Stimulated activated CD8-positive, alpha-beta memory T cell treated with anti-CD3 and anti-CD28 coated beads, Interleukin-7, amount 100 ng/mL, for 48 hours (primary cell): ENCODE measurements around the gene EIF3J.
"Not testable (repeated sequence)": the region's sequence is repeated elsewhere in the genome, so short reads cannot be mapped to it uniquely, and the experiment has no call there.

ENCODE experiments used
- DNase-seq, 2 donors: peaks; one replicate each; pipeline ENCODE4 v3.0.0-alpha.2; 2020; ENCODE audit warnings: low read depth in 1 of 2; ENCODE audit errors: extremely low read depth in 1 of 2

Gene EIF3J

GRCh38 chr15:44541282-44541958, 4.5 kb downstream of the EIF3J start:
- no peak for DNase-seq

DNA sequence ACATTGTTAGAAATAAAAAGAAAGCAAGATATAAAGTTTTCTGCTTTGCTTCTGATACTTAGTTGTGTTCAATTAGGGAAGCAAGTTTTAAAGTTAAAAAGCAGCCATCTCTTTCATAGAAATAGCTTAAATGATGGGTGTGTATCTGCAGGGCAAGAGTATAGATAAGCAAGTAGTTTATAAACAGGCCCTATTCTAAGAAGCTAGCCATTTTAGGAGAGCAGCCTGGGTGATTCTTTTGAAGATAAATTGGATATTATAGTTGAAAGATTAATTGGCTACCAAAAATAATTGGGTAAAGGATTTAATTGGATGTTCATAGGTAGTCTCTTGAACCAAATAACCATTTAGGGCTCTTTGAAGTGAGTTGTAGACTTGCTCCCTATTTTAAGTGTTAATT, 5.6 kb downstream of the EIF3J start:
- DNase-seq: no peak

GRCh38 chr15:44544745-44545144, 7.8 kb downstream of the EIF3J start:
- DNase-seq: not testable (repeated sequence)

- peak; percentile 15 to 54 for DNase-seq
Observed at GRCh38 chr15:44545913-44546802, 9.2 kb downstream of the EIF3J start.

DNA sequence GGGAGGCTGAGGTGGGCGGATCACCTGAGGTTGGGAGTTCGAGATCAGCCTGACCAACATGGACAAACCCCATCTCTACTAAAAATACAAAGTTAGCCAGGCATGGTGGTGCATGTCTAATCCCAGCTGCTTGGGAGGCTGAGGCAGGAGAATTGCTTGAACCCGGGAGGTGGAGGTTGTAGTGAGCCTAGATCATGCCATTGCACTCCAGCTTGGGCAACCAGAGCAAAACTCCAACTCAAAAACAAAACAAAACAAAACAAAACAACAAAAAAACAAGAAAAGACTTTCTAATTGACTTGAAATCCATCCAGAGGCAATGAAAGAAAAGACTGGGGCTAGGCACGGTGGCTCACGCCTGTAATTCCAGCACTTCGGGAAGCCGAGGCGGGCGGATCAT, 12.2 kb downstream of the EIF3J start:
- not testable (repeated sequence) for DNase-seq

DNA sequence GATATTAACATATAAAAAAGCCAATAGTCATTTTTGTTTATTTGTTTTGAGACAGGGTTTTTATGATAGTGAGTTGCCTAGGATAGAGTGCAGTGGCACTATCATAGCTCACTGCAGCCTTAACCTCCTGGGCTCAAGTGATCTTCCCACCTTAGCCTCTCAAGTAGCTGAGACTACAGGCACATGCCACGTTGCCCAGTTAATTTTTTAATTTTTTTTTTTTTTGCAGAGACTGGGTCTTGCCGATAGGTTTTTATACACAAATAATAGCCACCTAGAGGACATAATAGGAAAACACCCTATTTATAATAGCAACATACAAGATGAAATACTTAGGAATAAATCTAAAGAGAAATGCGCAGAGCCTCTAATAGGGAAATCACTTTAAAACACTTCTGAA, 13.3 kb downstream of the EIF3J start:
- DNase-seq: no peak

- DNase-seq: no peak
Observed at GRCh38 chr15:44550734-44551133, 13.8 kb downstream of the EIF3J start.

DNA sequence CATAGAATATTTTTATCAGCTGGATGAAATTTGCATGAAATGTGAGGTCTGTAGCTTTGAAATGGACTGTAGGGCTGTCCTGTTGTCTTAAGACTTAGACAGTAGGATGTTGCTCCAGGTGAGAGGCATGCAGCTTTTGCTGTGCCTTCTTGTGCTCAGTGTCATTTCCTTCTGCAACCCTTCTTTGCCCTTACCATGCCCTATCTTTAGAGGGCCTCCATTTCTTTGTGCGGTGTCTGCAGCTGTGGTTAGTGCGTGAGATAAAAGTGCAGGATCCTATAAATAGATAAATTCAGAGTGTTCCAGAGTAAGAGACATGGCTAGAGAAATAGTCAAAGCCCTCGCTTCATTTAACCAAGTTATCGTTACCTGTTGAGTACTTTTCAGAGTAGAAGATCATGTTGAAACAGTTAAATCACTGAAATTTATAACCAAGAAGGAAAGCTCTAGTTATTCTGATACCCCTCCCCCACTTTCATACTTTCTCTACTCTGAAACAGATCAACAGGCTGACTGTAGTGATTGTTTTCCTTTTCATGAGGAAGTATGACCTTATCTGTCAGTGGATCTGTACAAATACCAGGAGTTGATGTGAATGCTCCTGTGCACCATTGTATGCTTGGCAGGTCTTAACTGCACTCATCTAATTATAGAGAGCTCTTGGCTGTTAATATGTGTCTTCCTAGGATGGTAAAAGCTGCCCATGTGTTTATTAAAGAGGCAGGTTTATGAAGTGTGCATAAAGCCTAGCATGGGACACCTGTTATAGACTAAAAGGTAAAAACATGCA, 18.2 kb downstream of the EIF3J start:
- DNase-seq: no peak

DNA sequence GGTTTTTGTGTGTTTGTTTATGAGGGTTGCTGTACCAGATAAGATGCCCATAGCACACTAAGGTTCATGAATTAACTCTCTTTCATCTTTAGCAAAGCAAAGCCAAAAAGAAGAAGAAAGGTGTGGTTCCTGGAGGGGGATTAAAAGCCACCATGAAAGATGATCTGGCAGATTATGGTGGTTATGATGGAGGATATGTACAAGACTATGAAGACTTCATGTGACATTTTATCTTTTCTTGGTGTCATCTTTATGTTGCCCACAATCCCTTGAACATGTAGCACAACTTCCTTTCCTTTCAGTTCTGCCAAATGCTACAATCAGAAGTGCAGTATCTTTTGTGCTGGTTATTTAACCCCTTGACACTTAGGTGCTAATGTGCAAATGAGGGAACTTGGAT, 24.0 kb downstream of the EIF3J start:
- DNase-seq: not testable (repeated sequence)

DNA sequence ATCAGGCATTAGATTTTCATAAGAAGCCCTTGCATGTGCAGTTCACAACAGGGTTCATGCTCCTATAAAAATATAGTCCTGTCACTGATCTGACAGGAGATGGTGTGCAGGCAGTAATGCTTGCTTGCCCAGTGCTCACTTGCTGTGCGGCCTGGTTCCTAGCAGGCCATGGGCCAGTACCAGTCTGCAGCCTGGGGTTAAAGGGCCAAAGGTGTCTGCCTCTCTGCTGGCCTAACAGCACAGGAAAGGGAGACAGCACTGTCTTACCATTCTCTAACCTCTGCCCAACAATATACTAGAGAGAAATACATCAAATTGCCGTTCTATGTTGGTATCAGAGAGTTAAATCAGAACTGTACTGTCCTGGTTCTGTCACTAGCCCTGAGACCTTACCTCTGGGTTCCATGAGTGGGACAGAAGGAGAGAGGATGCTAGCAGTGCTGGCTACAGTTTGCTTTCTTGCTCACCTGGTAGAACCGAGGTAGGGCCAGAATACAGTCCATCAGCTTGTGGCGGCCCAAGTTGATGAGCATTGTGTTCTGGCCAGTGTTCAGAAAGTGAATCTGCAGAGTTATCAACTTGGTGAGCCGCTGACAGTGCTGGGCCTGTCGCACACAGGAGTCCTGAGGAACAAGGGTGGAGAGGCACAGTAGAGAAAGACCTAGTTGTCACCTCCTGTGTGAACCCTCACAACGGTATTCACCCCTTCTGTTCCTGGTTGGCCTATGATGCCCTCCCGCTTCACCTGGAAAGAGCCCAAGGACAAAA, 28.6 kb downstream of the EIF3J start:
- no peak for DNase-seq

- no peak for DNase-seq
Observed at GRCh38 chr15:44566155-44566540, 29.2 kb downstream of the EIF3J start.

DNA sequence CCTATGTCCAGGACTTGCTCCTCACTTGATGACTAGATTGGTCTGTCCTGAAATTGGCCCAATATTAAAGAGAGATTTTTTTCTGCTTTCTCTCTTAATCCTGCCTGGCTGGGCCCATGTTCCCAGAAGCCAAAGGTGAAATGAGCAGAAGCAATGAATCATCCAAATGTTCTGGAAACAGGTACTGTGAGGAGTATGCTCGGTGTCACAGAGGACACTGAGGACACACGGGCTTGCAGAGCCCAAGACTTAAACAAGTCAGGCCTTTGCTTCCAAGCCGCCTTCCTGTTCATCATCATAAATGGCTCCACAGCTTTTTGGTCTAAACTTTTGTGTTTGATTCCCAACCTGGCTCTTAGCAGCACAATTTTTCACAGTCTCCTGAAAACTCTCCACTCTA, 31.4 kb downstream of the EIF3J start:
- no peak for DNase-seq

DNA sequence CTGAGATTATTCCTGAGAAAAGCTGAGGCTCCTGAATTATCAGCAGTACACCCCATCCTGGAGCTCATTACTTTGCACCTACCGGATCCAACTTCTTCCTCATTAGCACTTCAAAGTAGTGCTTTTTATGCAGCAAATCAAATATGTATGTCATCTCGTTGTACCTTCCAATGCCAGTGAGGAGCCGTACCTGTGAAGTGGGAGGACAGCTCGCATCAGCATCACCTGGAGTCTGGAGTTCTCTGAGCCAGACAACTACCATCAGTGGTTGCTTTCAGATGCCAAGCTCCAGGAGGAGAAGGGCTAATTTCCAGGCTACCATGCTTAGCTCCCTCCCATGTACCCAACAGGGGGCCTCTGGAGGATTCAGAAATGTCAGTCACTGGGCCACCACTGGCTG, 32.4 kb downstream of the EIF3J start:
- DNase-seq: no peak

- DNase-seq: no peak
Observed at GRCh38 chr15:44570361-44570760, 33.4 kb downstream of the EIF3J start.

- DNase-seq: no peak
Observed at GRCh38 chr15:44573386-44573785, 36.4 kb downstream of the EIF3J start.

GRCh38 chr15:44574734-44575133, 37.8 kb downstream of the EIF3J start:
- no peak for DNase-seq

DNA sequence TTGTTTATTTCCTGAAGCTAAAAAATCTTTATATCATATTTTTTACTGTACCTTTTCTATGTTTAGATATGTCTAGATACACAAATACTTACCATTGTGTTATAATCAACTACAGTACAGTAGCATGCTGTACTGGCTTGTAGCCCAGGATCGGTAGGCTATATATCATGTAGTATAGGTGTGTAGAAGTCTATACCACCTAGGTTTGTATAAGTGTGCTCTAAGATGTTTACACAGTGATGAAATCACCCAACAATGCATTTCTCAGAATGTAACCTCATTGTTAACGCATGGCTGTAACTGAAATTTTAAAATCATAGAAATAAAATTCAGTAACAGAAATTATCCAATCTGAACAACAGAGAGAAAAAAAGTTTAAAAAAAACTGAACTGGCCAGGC, 43.2 kb downstream of the EIF3J start:
- no peak for DNase-seq

DNA sequence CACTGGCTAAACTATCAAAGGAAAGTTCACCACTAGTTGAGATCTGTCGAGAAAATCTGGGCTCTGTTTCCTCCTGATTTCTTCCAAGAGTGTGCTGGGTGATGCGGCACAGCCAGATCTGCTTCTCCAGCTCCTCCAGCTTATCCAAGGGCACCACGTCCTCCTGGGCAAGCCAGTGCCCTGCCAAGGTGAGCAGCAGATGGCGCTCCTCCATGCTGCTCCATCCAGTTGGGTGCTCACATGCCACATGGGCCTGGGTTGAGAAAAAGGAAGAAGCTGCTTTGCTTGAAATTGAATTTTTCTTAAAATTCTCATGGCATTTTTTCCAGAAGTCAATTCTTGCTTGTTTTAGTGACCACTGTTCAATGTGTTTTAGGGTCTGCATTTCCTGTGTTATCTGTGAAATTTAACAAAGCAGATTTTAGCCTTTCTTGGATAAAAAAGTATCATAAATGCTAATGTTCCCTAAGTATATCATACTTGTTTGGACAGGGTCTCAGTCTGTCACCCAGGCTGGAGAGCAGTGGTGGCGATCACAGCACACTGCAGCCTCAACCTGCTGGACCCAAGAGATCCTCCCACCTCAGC, 47.3 kb downstream of the EIF3J start:
- peak; percentile 6 to 18 for DNase-seq

DNA sequence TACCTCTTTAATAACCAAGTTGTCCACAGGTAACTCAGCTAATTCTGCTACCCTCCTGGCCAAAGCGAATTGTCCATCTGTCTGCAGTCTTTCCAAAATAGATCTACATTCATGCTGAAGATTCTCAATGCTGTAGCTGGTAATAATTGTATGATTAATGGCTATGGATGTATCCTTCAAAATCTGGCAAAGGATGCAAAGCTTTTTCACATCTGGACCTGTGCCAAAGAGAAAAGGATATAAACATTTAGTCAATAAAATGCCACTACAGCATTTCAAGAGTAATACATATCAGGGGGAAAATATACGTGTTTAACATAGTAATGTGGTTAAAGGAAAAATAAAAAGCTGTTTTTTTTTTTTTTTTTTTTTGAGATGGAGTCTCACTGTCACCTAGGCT, 48.7 kb downstream of the EIF3J start:
- DNase-seq: no peak

GRCh38 chr15:44588541-44588940, 51.6 kb downstream of the EIF3J start:
- no peak for DNase-seq
